Naive thymus-derived CD4-positive, alpha-beta T cell (primary cell): ENCODE results near the gene LGALS16. TPM values are rescaled to one million over a fixed set of nuclear protein-coding genes. Genes with fewer than 3 reads are reported as not detected.
"Not testable (repeated sequence)": the region's sequence is repeated elsewhere in the genome, so short reads cannot be mapped to it uniquely, and the experiment has no call there.

Source experiments
- ATAC-seq: fragments of 150-1000 bp; cut with Tn5 transposase; 2 replicates; pipeline ENCODE4 v1.10.0; 2021; ENCODE audit warnings: mild to moderate bottlenecking, moderate library complexity
- CTCF ChIA-PET: fragments of 350-600 bp; sonication (Branson Sonifier 250); formaldehyde crosslinking; loops from one replicate; lab custom pipeline; 2021; ENCODE audit warnings: antibody characterized with exemption; lab: Charles Lee
- POLR2A ChIA-PET: fragments of 350-600 bp; sonication (Branson Sonifier 250); formaldehyde crosslinking; loops from one replicate; lab custom pipeline; 2021; ENCODE audit warnings: antibody characterized with exemption, inconsistent platforms; lab: Charles Lee
- DNase-seq, 9 donors: peaks; one replicate each; pipeline versions ENCODE4 v3.0.0 to v3.0.0-alpha.2; 2020 to 2022; ENCODE audit warnings: mixed read lengths in 1 of 9
- H3K27ac ChIP-seq: one replicate; pipeline ENCODE4 v1.7.0; 2013; ENCODE audit warnings: mild to moderate bottlenecking, low read depth, low read length, moderate library complexity
- H3K27me3 ChIP-seq, 2 donors: one replicate each; pipeline ENCODE4 v1.7.0; 2013; ENCODE audit warnings: low read length in 2 of 2, mild to moderate bottlenecking in 2 of 2, moderate library complexity in 2 of 2; ENCODE audit not compliant: control insufficient read depth in 2 of 2, insufficient read depth in 2 of 2
- H3K36me3 ChIP-seq, 3 experiments: 1 replicate in 2 of 3; 2 replicates in 1 of 3; pipeline ENCODE4 v1.7.0; 2013; ENCODE audit warnings: low read length in 3 of 3, mild to moderate bottlenecking in 3 of 3, moderate library complexity in 1 of 3; ENCODE audit not compliant: insufficient read depth in 3 of 3, control insufficient read depth in 2 of 3
- H3K4me1 ChIP-seq, 2 donors: one replicate each; pipeline ENCODE4 v1.7.0; 2013; ENCODE audit warnings: low read length in 2 of 2, mild to moderate bottlenecking in 2 of 2, moderate library complexity in 1 of 2; ENCODE audit not compliant: control insufficient read depth in 2 of 2, insufficient read depth in 2 of 2
- H3K4me3 ChIP-seq: 2 replicates; pipeline ENCODE4 v1.7.0; 2013; ENCODE audit warnings: mild to moderate bottlenecking, low read length
- H3K9me3 ChIP-seq, 3 experiments: 1 replicate in 2 of 3; 2 replicates in 1 of 3; pipeline ENCODE4 v1.7.0; 2013; ENCODE audit warnings: low read length in 3 of 3; ENCODE audit not compliant: control insufficient read depth in 2 of 3
- H3K27ac Mint-ChIP-seq, 9 donors: one replicate each; pipeline ENCODE4 v1.8.0; 2020 to 2022; ENCODE audit warnings: mixed read lengths in 9 of 9, mild to moderate bottlenecking in 8 of 9, moderate library complexity in 5 of 9, inconsistent platforms in 2 of 9
- H3K27me3 Mint-ChIP-seq, 5 donors: one replicate each; pipeline ENCODE4 v1.8.0; 2021 to 2022; ENCODE audit warnings: mixed read lengths in 5 of 5, mild to moderate bottlenecking in 1 of 5
- H3K36me3 Mint-ChIP-seq, 5 donors: one replicate each; pipeline ENCODE4 v1.8.0; 2020 to 2022; ENCODE audit warnings: mixed read lengths in 5 of 5, mild to moderate bottlenecking in 3 of 5, inconsistent platforms in 1 of 5
- H3K4me1 Mint-ChIP-seq, 7 donors: one replicate each; pipeline ENCODE4 v1.8.0; 2020 to 2022; ENCODE audit warnings: mixed read lengths in 7 of 7, mild to moderate bottlenecking in 3 of 7, inconsistent platforms in 1 of 7
- H3K4me3 Mint-ChIP-seq, 10 donors: one replicate each; pipeline ENCODE4 v1.8.0; 2020 to 2022; ENCODE audit warnings: mild to moderate bottlenecking in 10 of 10, mixed read lengths in 10 of 10, moderate library complexity in 6 of 10, inconsistent platforms in 2 of 10
- H3K9me3 Mint-ChIP-seq, 11 donors: one replicate each; pipeline ENCODE4 v1.8.0; 2020 to 2022; ENCODE audit warnings: mixed read lengths in 11 of 11, mild to moderate bottlenecking in 4 of 11, inconsistent platforms in 1 of 11, moderate library complexity in 1 of 11
- intact Hi-C, 2 donors: fragments of 100-400 bp; cut with micrococcal nuclease; formaldehyde crosslinking; loops; one replicate each; pipeline ENCODE4 v1.15.1; 2023
- polyA plus RNA-seq, 2 donors: library from polyadenylated mRNA; unstranded; fragments of 300-500 nt; fragmentation: Illumina TruSeq; gene quantifications; one replicate each; pipeline ENCODE4 v1.2.3, GENCODE V29; 2021
- total RNA-seq, 6 experiments: library from RNA in 5 of 6; stranded (reverse) in 5 of 6; gene quantifications; 1 replicate in 5 of 6; 2 replicates in 1 of 6; pipeline ENCODE4 v1.2.3 and lab custom pipeline; 2021 to 2026

Gene LGALS16, protein sequence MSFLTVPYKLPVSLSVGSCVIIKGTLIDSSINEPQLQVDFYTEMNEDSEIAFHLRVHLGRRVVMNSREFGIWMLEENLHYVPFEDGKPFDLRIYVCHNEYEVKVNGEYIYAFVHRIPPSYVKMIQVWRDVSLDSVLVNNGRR
- total RNA-seq (not detected), polyA plus RNA-seq (not detected), total RNA-seq (lab: John Stamatoyannopoulos, UW) (not detected)

DNA sequence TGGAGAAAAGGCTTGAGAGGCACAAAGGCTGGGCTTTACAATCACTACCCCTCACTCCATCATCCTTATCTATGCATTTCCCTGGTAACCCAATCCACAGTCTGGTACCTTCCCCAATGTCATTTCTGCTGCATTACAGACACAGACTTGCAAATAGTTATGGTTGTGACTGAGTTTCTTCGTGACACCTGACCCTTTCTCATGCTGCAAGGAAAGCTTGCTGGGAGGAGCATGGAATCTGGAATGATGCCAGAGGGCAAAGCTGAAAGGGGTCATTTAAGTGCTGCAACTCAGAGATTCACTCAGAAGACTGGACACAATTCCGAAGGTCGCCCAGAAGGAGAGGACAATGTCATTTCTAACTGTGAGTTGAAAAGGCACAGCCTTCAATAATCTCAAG is at the start of gene LGALS16:
Gene LGALS16 (plus strand): TSS at position 301 of the 400 bp plus-strand sequence. CDS start 49 bp downstream, at position 350.
- Histone ChIP-seq H3K27ac (no peak within 1 kb of the TSS), H3K4me1 (no peaks in the 10 kb centered on the region), H3K27me3 (no peaks in the 10 kb centered on the region), H3K36me3 (no peaks in the 10 kb centered on the region), H3K9me3 (no peaks in the 10 kb centered on the region), H3K4me3 (no peak within 1 kb of the TSS)
- H3K4me3 Mint-ChIP-seq, result no peak within 1 kb of the TSS
- no peak within 1 kb of the TSS for H3K27ac Mint-ChIP-seq
- intact Hi-C loops, result no loop called here
- H3K27me3 Mint-ChIP-seq, result peaks cover 14 to 37% (median 30%) of the 10 kb centered on the region in 5 donors
- H3K36me3 Mint-ChIP-seq, result no peaks in the 10 kb centered on the region
- no peaks in the 10 kb centered on the region for H3K9me3 Mint-ChIP-seq
- ATAC-seq (no peak), DNase-seq (no peak)
- ChIA-PET CTCF (interaction anchor here (0.6 kb wide), 1 partner anchor 102 kb away, joined by 4 read pairs; no protein-coding TSS in a partner anchor), POLR2A (no interaction called here)
- H3K4me1 Mint-ChIP-seq, result no peaks in the 10 kb centered on the region

DNA sequence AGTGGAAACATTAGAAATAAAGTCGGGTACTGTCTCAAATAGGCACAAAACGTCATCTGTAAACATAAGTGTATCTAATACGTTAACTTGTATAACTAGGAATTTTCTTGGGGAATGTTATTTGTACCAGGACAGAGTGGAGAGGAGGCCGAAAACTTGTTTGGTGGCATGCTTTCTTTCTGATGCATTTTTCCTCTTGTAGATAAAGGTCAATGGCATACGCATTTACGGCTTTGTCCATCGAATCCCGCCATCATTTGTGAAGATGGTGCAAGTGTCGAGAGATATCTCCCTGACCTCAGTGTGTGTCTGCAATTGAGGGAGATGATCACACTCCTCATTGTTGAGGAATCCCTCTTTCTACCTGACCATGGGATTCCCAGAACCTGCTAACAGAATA is 48.7 kb upstream of the LGALS16 start:
- POLR2A ChIA-PET, result no interaction called here
- peaks cover 0 to 2% (median 0%) of the 10 kb centered on the region in 7 donors for H3K4me1 Mint-ChIP-seq
- Histone ChIP-seq H3K36me3 (no peaks in the 10 kb centered on the region), H3K9me3 (no peaks in the 10 kb centered on the region), H3K4me1 (no peaks in the 10 kb centered on the region), H3K27ac (no peak overlapping the region), H3K27me3 (no peaks in the 10 kb centered on the region), H3K4me3 (no peak overlapping the region)
- peaks cover 0 to 2% (median 0%) of the 10 kb centered on the region in 11 donors for H3K9me3 Mint-ChIP-seq
- H3K4me3 Mint-ChIP-seq, result no peak overlapping the region
- CTCF ChIA-PET, result no interaction called here
- H3K36me3 Mint-ChIP-seq, result no peaks in the 10 kb centered on the region
- H3K27ac Mint-ChIP-seq, result no peak overlapping the region
- ATAC-seq (no peak), DNase-seq (no peak)
- H3K27me3 Mint-ChIP-seq, result peaks cover 0 to 21% (median 11%) of the 10 kb centered on the region in 5 donors
- intact Hi-C loops, result no loop called here

GRCh38 chr19:39607561-39607960 is 48.2 kb upstream of the LGALS16 start:
- no peak overlapping the region for H3K4me3 ChIP-seq
- ChIA-PET POLR2A (no interaction called here), CTCF (no interaction called here)
- ATAC-seq (no peak), DNase-seq (no peak)
- Mint-ChIP-seq H3K27me3 (peaks cover 2 to 20% (median 9%) of the 10 kb centered on the region in 5 donors), H3K27ac (no peak overlapping the region), H3K9me3 (peaks cover 0 to 4% (median 0%) of the 10 kb centered on the region in 11 donors), H3K36me3 (no peaks in the 10 kb centered on the region), H3K4me1 (peaks cover 0 to 1% (median 0%) of the 10 kb centered on the region in 7 donors), H3K4me3 (no peak overlapping the region)
- H3K27ac ChIP-seq, result no peak overlapping the region
- H3K4me1 ChIP-seq, result no peaks in the 10 kb centered on the region
- no peaks in the 10 kb centered on the region for H3K36me3 ChIP-seq
- H3K27me3 ChIP-seq, result no peaks in the 10 kb centered on the region
- intact Hi-C loops, result no loop called here
- H3K9me3 ChIP-seq, result no peaks in the 10 kb centered on the region

DNA sequence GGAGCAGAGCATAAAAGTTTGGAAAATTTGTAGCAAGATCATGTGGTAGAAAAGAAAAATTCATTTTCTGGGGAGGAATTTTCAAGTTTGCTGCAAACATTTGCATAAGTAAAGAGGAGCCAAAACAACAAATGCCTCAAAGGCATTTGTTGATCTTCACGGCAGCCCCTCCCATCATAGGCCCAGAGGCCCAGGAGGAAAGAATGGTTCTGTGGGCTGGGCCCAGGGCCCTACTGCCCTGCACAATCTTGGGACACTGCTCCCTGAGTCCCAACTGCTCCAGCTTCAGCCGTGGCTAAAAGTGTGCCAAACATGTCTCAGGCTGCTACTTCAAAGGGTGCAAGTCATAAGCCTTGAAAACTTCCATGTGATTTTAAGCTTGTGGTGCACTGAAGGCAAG is 42.1 kb upstream of the LGALS16 start:
- intact Hi-C loops, result no loop called here
- no peaks in the 10 kb centered on the region for H3K27me3 ChIP-seq
- H3K27ac ChIP-seq, result no peak overlapping the region
- POLR2A ChIA-PET, result no interaction called here
- no peaks in the 10 kb centered on the region for H3K4me1 ChIP-seq
- Mint-ChIP-seq H3K4me3 (no peak overlapping the region), H3K36me3 (peaks cover 0 to 5% (median 4%) of the 10 kb centered on the region in 5 donors), H3K27ac (no peak overlapping the region), H3K9me3 (peaks cover 3 to 25% (median 6%) of the 10 kb centered on the region in 11 donors), H3K27me3 (peaks cover 0 to 10% (median 5%) of the 10 kb centered on the region in 5 donors), H3K4me1 (peaks cover 0 to 3% (median 0%) of the 10 kb centered on the region in 7 donors)
- no peak for DNase-seq
- no peak for ATAC-seq
- H3K36me3 ChIP-seq, result no peaks in the 10 kb centered on the region
- H3K9me3 ChIP-seq, result no peaks in the 10 kb centered on the region
- CTCF ChIA-PET, result interaction anchor here (0.6 kb wide), 1 partner anchor 157 kb away, joined by 3 read pairs; no protein-coding TSS in a partner anchor
- H3K4me3 ChIP-seq, result no peak overlapping the region

GRCh38 chr19:39617745-39618144 is 38.0 kb upstream of the LGALS16 start:
- no peak for ATAC-seq
- H3K27me3 ChIP-seq, result peaks cover 0 to 2% of the 10 kb centered on the region in 2 donors
- H3K4me1 ChIP-seq, result no peaks in the 10 kb centered on the region
- intact Hi-C loops, result no loop called here
- H3K4me3 ChIP-seq, result no peak overlapping the region
- peaks cover 27 to 45% (median 37%) of the 10 kb centered on the region in 5 donors for H3K27me3 Mint-ChIP-seq
- ChIA-PET CTCF (no interaction called here), POLR2A (no interaction called here)
- H3K27ac ChIP-seq, result no peak overlapping the region
- no peak overlapping the region for H3K4me3 Mint-ChIP-seq
- peaks cover 0 to 3% (median 0%) of the 10 kb centered on the region in 7 donors for H3K4me1 Mint-ChIP-seq
- H3K9me3 ChIP-seq, result no peaks in the 10 kb centered on the region
- no peaks in the 10 kb centered on the region for H3K36me3 ChIP-seq
- H3K36me3 Mint-ChIP-seq, result peaks cover 0 to 5% (median 4%) of the 10 kb centered on the region in 5 donors
- no peak for DNase-seq
- H3K9me3 Mint-ChIP-seq, result peaks cover 3 to 20% (median 6%) of the 10 kb centered on the region in 11 donors
- H3K27ac Mint-ChIP-seq, result no peak overlapping the region

DNA sequence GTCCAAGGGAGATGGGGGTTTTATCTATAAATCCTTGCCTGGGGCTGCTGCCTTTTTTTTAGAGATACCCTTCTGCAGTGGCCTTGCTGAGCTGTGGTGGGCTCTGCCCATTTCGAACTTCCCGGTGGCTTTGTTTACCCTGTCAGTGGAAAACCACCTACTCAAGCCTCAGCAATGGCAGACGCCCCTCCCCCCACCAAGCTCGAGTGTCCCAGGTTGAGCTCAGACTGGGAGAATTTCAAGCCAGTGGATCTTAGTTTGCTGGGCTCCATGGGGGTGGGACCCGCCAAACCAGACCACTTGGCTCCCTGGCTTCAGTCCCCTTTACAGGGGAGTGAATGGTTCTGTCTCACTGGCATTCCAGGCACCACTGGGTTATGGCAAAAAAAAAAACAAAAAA is 31.8 kb upstream of the LGALS16 start:
- Histone ChIP-seq H3K36me3 (no peaks in the 10 kb centered on the region), H3K4me3 (no peak overlapping the region), H3K9me3 (no peaks in the 10 kb centered on the region), H3K27ac (no peak overlapping the region), H3K4me1 (no peaks in the 10 kb centered on the region), H3K27me3 (peaks cover 0 to 2% of the 10 kb centered on the region in 2 donors)
- Mint-ChIP-seq H3K4me1 (no peaks in the 10 kb centered on the region), H3K36me3 (peaks cover 0 to 5% (median 0%) of the 10 kb centered on the region in 5 donors), H3K27me3 (peaks cover 42 to 72% (median 49%) of the 10 kb centered on the region in 5 donors), H3K27ac (no peak overlapping the region), H3K9me3 (peaks cover 0 to 2% (median 0%) of the 10 kb centered on the region in 11 donors), H3K4me3 (no peak overlapping the region)
- DNase-seq (no peak), ATAC-seq (no peak)
- POLR2A ChIA-PET, result no interaction called here
- intact Hi-C loops, result no loop called here
- CTCF ChIA-PET, result no interaction called here

GRCh38 chr19:39627631-39628030 is 28.1 kb upstream of the LGALS16 start:
- H3K9me3 ChIP-seq, H3K27ac Mint-ChIP-seq, POLR2A ChIA-PET, H3K36me3 ChIP-seq, H3K4me3 ChIP-seq, ATAC-seq, H3K9me3 Mint-ChIP-seq, H3K27me3 ChIP-seq, H3K36me3 Mint-ChIP-seq, H3K27ac ChIP-seq, H3K4me1 ChIP-seq, H3K4me3 Mint-ChIP-seq, H3K4me1 Mint-ChIP-seq: not testable (repeated sequence)
- DNase-seq, result peak in 2 of 9 donors; percentile 1 to 9
- intact Hi-C loops, result loop anchor here (1.0 to 2.0 kb wide), 2 partner anchors 69 to 76 kb away; no protein-coding TSS in a partner anchor
- peaks cover 13 to 35% (median 21%) of the 10 kb centered on the region in 5 donors for H3K27me3 Mint-ChIP-seq
- CTCF ChIA-PET, result interaction anchor here (1.2 to 1.4 kb wide), 2 partner anchors 76 to 187 kb away, joined by 3 to 4 read pairs; no protein-coding TSS in a partner anchor
